IPS-15b (cell line): ENCODE results near the gene C1R.

Experiments used
- H3K27me3 ChIP-seq: one replicate; pipeline ENCODE4 v1.6.1; 2013; ENCODE audit warnings: low read length; ENCODE audit not compliant: control insufficient read depth, insufficient read depth
- H3K36me3 ChIP-seq: one replicate; pipeline ENCODE4 v1.6.1; 2013; ENCODE audit warnings: low read length; ENCODE audit not compliant: control insufficient read depth, insufficient read depth
- H3K4me1 ChIP-seq: one replicate; pipeline ENCODE4 v1.6.1; 2013; ENCODE audit warnings: mild to moderate bottlenecking, low read length; ENCODE audit not compliant: control insufficient read depth, insufficient read depth
- H3K4me3 ChIP-seq: one replicate; pipeline ENCODE4 v1.5.1; 2013; ENCODE audit warnings: low read depth, low read length
- H3K9ac ChIP-seq: one replicate; pipeline ENCODE4 v1.6.1; 2013; ENCODE audit warnings: low read depth, mild to moderate bottlenecking, low read length
- H3K9me3 ChIP-seq: one replicate; pipeline ENCODE4 v1.6.1; 2013; ENCODE audit warnings: mild to moderate bottlenecking, low read length; ENCODE audit not compliant: control insufficient read depth, insufficient read depth

The C1R gene

DNA sequence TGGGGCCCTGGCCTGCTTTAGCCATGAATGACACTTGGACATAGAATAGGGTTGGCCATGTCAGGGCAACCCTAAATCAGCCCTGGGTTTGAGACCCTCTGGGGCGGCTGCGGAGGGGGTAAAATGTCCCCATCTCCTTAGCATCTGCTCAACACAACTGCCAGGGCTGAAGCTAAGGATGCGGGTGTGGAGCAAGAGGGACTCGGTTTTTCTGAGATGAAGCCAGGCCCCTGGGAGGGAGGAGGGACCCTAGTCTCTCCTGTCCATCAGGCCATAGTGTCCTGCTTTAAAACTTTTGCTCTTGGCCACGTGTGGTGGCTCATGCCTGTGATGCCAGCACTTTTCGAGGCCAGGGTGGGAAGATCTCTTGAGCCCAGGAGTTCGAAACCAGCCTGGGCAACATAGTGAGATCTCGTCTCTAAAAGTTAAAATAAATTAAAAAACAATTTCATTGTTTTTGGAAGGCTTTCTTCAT lies 778 bp upstream of the C1R start:
- H3K4me3 ChIP-seq = no peak overlapping the region
- H3K27me3 ChIP-seq = no peaks in the 10 kb centered on the region
- peaks cover 19% of the 10 kb centered on the region for H3K4me1 ChIP-seq
- H3K9ac ChIP-seq = no peak overlapping the region
- H3K36me3 ChIP-seq = no peaks in the 10 kb centered on the region
- no peaks in the 10 kb centered on the region for H3K9me3 ChIP-seq

- Histone ChIP-seq H3K4me1 (peaks cover 19% of the 10 kb centered on the region), H3K36me3 (no peaks in the 10 kb centered on the region), H3K9me3 (no peaks in the 10 kb centered on the region), H3K9ac (no peak overlapping the region), H3K4me3 (peak overlapping the region; percentile 41), H3K27me3 (no peaks in the 10 kb centered on the region)
Measured at GRCh38 chr12:7091660-7092228, 501 bp downstream of the C1R start.

- Histone ChIP-seq H3K4me1 (peaks cover 19% of the 10 kb centered on the region), H3K9ac (no peak overlapping the region), H3K36me3 (no peaks in the 10 kb centered on the region), H3K4me3 (no peak overlapping the region), H3K9me3 (no peaks in the 10 kb centered on the region), H3K27me3 (no peaks in the 10 kb centered on the region)
Measured at GRCh38 chr12:7091171-7091570, 1.1 kb downstream of the C1R start.

DNA sequence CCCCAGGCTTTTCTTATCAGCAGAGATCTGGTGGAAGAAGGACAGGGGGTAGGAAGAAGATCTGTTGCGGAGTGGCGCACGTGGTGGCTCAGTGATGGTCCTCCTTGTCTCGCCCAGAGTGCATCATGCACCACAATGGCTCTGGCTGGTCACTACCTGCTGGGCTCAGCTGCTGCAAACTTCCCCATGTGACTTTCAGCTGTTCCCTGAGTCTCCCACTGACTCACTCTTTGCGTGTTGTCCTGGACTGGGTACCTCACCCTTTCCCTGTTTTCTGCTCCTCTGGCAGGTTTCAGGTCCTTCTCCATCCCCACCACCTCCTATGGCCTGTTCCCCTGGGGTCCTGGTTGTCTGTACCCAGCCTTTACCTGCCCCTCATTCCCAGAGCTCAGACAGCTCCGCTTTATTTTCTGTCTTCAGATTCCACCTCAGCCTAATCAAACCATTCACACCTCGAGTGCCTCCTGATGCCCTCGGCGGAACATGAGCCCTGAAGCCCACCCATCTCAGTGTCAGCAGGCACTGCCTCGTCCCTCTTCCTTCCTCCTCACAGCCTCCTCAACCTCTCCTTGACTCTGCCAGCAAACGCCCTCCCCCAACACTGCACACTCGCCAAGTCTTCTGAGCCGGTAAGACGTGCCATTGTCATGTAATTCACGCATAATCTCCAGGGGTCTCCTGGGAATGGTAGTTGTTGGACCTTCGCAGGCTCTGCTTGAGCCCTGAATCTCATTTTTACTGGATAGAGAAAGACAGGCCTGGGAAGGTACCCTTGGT lies 1.8 kb downstream of the C1R start:
- Histone ChIP-seq H3K36me3 (no peaks in the 10 kb centered on the region), H3K4me3 (no peak overlapping the region), H3K9me3 (no peaks in the 10 kb centered on the region), H3K27me3 (no peaks in the 10 kb centered on the region), H3K4me1 (peaks cover 14% of the 10 kb centered on the region), H3K9ac (peak overlapping the region; percentile 4)

DNA sequence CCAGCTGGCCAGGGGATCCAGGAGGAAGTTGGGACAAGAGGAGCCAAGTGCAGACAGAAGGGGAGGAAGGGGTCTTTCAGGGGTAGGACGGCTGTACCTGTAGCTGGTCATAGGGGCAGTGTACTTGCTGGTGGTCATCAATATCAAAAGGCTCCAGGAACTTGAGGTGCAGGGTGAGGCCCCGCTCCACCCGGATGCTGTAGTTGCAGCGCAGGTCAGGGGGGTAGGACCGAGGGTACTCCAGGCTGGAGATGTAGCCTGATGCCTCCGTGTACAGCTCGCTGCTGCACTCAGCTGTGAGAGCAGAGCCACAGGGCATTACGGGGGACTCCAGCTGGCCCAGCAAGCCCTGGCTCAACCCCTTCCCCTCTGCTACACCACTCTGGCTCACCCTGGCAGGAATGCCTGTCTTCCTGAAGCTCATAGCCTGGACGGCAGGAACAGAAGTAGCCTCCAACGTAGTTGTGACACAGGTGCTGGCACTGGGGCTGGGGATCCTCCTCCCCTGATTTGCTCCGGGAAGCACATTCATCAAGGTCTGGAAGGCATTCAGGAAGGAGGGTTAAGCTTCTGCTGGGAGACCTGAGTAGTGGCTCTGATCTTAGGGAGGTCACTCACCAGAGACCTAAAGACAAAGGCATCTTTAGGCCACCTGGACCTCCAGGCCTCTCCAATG lies 2.9 kb downstream of the C1R start:
- Histone ChIP-seq H3K4me3 (no peak overlapping the region), H3K9ac (no peak overlapping the region), H3K4me1 (peaks cover 12% of the 10 kb centered on the region), H3K36me3 (peaks cover 6% of the 10 kb centered on the region), H3K9me3 (no peaks in the 10 kb centered on the region), H3K27me3 (no peaks in the 10 kb centered on the region)

GRCh38 chr12:7083125-7083524 lies 9.1 kb downstream of the C1R start:
- H3K4me1 ChIP-seq = no peaks in the 10 kb centered on the region
- H3K4me3 ChIP-seq = no peak overlapping the region
- H3K9ac ChIP-seq = no peak overlapping the region
- no peaks in the 10 kb centered on the region for H3K9me3 ChIP-seq
- no peaks in the 10 kb centered on the region for H3K27me3 ChIP-seq
- peaks cover 6% of the 10 kb centered on the region for H3K36me3 ChIP-seq

DNA sequence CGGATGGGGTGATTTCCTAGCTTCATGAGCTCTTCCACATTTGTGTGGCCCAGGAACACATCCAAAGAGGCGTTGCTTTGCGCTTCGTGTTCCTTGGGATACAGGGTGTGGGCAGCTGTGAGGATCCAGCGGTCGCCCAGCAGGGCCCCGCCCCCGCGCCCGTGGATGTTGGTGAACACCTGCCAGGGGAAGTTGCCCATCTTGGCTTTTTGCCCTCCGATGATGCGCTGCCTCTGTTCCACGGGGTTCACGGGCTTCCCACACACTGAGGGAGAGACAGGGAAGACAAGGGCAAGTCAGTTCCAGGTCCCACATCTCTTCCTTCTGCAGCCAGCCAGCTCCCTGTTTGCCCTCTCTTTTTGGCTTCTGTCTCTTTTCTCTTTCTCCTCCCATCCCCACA lies 11.2 kb downstream of the C1R start:
- Histone ChIP-seq H3K4me3 (no peak overlapping the region), H3K9ac (no peak overlapping the region), H3K4me1 (no peaks in the 10 kb centered on the region), H3K27me3 (no peaks in the 10 kb centered on the region), H3K9me3 (no peaks in the 10 kb centered on the region), H3K36me3 (peaks cover 6% of the 10 kb centered on the region)

GRCh38 chr12:7079826-7080125 lies 12.5 kb downstream of the C1R start:
- no peaks in the 10 kb centered on the region for H3K27me3 ChIP-seq
- peaks cover 4% of the 10 kb centered on the region for H3K36me3 ChIP-seq
- no peak overlapping the region for H3K4me3 ChIP-seq
- no peaks in the 10 kb centered on the region for H3K4me1 ChIP-seq
- no peak overlapping the region for H3K9ac ChIP-seq
- no peaks in the 10 kb centered on the region for H3K9me3 ChIP-seq

GRCh38 chr12:7078163-7078562 lies 14.1 kb downstream of the C1R start:
- no peaks in the 10 kb centered on the region for H3K9me3 ChIP-seq
- no peak overlapping the region for H3K4me3 ChIP-seq
- no peaks in the 10 kb centered on the region for H3K36me3 ChIP-seq
- H3K9ac ChIP-seq = no peak overlapping the region
- H3K27me3 ChIP-seq = no peaks in the 10 kb centered on the region
- no peaks in the 10 kb centered on the region for H3K4me1 ChIP-seq

GRCh38 chr12:7076493-7076892 lies 15.8 kb downstream of the C1R start:
- H3K4me1 ChIP-seq = no peaks in the 10 kb centered on the region
- H3K4me3 ChIP-seq = no peak overlapping the region
- no peaks in the 10 kb centered on the region for H3K27me3 ChIP-seq
- no peaks in the 10 kb centered on the region for H3K9me3 ChIP-seq
- H3K9ac ChIP-seq = no peak overlapping the region
- H3K36me3 ChIP-seq = no peaks in the 10 kb centered on the region

DNA sequence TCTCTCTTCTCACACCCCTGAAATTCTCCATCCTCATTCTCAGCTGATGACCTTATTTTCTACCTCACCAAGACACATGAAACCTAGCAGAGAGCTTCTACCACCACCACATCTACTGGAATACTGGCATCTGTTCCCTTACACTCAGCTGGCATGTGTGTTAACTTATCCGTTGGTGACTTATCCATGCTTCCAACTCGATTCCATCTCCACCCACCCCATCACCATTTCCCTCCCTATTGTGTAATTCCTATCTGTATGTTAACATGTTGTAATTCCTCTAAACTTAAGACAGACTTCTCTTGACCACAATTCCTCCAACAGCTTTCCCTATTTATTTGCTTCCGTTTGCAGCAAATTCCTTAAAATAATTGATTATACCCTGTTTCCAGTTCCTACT lies 16.3 kb downstream of the C1R start:
- Histone ChIP-seq H3K4me1 (no peaks in the 10 kb centered on the region), H3K36me3 (no peaks in the 10 kb centered on the region), H3K4me3 (no peak overlapping the region), H3K9me3 (no peaks in the 10 kb centered on the region), H3K27me3 (no peaks in the 10 kb centered on the region), H3K9ac (no peak overlapping the region)

- no peaks in the 10 kb centered on the region for H3K27me3 ChIP-seq
Measured at GRCh38 chr12:7075518-7075917, 16.7 kb downstream of the C1R start.

More at GRCh38 chr12:7075518-7075917, 16.7 kb downstream of the C1R start:
- H3K4me3 ChIP-seq = no peak overlapping the region
- no peaks in the 10 kb centered on the region for H3K36me3 ChIP-seq
- H3K4me1 ChIP-seq = no peaks in the 10 kb centered on the region
- no peak overlapping the region for H3K9ac ChIP-seq
- no peaks in the 10 kb centered on the region for H3K9me3 ChIP-seq
